Measurements from ENCODE around the gene THOC7. TPM values are rescaled to one million over a fixed set of nuclear protein-coding genes. Genes with fewer than 3 reads are reported as not detected.

THOC7 gene
- total RNA-seq, 2 donors from 2014 or later = 24.4 to 55.9 TPM

DNA sequence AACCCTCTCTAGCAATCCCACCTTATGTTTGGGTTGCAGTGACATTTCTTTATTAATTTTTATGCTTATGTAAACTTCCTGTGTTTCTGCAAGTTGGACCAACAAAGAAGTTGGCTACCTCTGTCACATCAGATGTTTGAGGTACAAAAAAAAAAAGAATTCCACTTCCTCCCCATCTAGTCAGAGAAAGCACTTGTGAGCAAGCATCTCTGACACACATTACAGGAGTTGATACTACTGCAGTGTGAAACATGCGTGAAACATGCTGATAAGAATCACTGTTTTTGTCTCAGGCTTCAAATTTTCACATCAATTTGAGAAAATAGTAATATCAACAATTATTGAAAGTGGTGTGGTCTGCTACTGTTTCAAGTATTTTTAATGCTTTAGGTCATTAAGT, 47.3 kb upstream of the THOC7 start:
- H3K4me1 ChIP-seq (replicated peaks) = peaks cover 3% of the 10 kb centered on the region
- intact Hi-C loops (cut with DNase I) = loop anchor here (5.0 kb wide), 2 partner anchors 51 to 81 kb away; no protein-coding TSS in a partner anchor
- TF ChIP-seq POLR2AphosphoS5 (IDR thresholded peaks at IDR 0.05) = no peak
- TF ChIP-seq POLR2A (IDR thresholded peaks at IDR 0.05) = no peak
- TF ChIP-seq, protein P1, sequence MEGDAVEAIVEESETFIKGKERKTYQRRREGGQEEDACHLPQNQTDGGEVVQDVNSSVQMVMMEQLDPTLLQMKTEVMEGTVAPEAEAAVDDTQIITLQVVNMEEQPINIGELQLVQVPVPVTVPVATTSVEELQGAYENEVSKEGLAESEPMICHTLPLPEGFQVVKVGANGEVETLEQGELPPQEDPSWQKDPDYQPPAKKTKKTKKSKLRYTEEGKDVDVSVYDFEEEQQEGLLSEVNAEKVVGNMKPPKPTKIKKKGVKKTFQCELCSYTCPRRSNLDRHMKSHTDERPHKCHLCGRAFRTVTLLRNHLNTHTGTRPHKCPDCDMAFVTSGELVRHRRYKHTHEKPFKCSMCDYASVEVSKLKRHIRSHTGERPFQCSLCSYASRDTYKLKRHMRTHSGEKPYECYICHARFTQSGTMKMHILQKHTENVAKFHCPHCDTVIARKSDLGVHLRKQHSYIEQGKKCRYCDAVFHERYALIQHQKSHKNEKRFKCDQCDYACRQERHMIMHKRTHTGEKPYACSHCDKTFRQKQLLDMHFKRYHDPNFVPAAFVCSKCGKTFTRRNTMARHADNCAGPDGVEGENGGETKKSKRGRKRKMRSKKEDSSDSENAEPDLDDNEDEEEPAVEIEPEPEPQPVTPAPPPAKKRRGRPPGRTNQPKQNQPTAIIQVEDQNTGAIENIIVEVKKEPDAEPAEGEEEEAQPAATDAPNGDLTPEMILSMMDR (IDR thresholded peaks at IDR 0.05) = no peak

DNA sequence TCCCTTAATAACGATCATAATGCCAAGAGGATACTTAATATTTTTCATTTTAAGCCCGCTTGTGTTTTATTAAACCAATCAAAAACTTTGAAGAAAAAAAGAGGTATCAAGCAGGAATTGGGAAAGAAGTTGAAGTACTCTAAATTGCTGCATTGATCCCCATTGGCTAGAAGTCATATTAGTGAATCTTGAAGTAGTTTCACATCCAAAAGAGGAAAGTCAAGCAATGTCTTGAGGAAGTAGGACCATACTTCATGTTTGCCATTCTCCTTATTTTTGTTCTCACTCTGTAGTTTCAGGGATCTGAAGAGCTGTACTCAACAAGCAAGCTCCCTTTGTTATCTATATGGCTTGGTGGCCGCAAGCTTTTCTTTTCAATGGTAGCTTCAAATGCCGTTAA, 46.4 kb upstream of the THOC7 start:
- Histone ChIP-seq H3K4me3 (no peak overlapping the region), H3K27ac (no peak overlapping the region), H3K4me1 (replicated peaks) (peaks cover 3% of the 10 kb centered on the region), H3K36me3 (no peaks in the 10 kb centered on the region), H3K27me3 (replicated peaks; ENCODE audit: insufficient read depth) (no peaks in the 10 kb centered on the region), H3K9me3 (no peaks in the 10 kb centered on the region)
- intact Hi-C loops (cut with DNase I) = loop anchor here (5.0 kb wide), 2 partner anchors 52 to 82 kb away; no protein-coding TSS in a partner anchor
- 91% methylated on average over 4 of the region's 4 CpGs for WGBS
- no peak for TF ChIP-seq POLR2AphosphoS5 (IDR thresholded peaks at IDR 0.05)
- TF ChIP-seq, protein P1 (IDR thresholded peaks at IDR 0.05) = no peak
- no peak for DNase-seq (ENCODE audit: low spot score)

More for the DNA sequence above, 47.3 kb upstream of the THOC7 start:
- WGBS = 69% methylated on average over 1 of the region's 1 CpG
- no peaks in the 10 kb centered on the region for H3K36me3 ChIP-seq
- no peaks in the 10 kb centered on the region for H3K9me3 ChIP-seq
- peak overlapping the region in 1 of 2 donors; percentile 93 for H3K27ac ChIP-seq
- no peak overlapping the region for H3K4me3 ChIP-seq
- H3K27me3 ChIP-seq (replicated peaks; ENCODE audit: insufficient read depth) = no peaks in the 10 kb centered on the region
- DNase-seq (ENCODE audit: low spot score) = no peak

DNA sequence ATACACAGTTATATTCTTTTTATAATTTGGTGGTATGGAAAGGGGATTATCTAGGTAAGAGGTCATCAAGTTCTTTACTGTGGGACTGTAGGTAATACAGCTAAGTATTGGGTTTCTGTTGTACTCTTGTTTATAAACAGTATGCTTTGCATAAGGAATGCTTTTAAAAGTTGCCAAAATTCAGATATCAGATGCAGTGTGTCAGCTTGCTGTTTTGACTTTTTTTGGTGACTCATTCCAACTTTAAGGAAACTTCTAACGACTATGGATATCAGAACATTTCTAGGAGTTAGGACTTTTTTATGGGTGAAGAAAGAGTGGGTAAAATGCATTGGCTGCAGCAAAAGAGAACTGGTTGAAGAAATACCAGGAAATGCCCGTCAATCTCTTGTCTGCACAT, 45.8 kb upstream of the THOC7 start:
- H3K27me3 ChIP-seq (replicated peaks; ENCODE audit: insufficient read depth) = no peaks in the 10 kb centered on the region
- intact Hi-C loops (cut with DNase I) = no loop called here
- no peak overlapping the region for H3K4me3 ChIP-seq
- no peaks in the 10 kb centered on the region for H3K36me3 ChIP-seq
- H3K27ac ChIP-seq = no peak overlapping the region
- DNase-seq (ENCODE audit: low spot score) = no peak
- H3K9me3 ChIP-seq = no peaks in the 10 kb centered on the region
- H3K4me1 ChIP-seq (replicated peaks) = peaks cover 3% of the 10 kb centered on the region
- 80% methylated on average over 2 of the region's 2 CpGs for WGBS
- TF ChIP-seq, protein P1 (IDR thresholded peaks at IDR 0.05) = no peak
- no peak for TF ChIP-seq POLR2AphosphoS5 (IDR thresholded peaks at IDR 0.05)
- TF ChIP-seq POLR2A (IDR thresholded peaks at IDR 0.05) = no peak

DNA sequence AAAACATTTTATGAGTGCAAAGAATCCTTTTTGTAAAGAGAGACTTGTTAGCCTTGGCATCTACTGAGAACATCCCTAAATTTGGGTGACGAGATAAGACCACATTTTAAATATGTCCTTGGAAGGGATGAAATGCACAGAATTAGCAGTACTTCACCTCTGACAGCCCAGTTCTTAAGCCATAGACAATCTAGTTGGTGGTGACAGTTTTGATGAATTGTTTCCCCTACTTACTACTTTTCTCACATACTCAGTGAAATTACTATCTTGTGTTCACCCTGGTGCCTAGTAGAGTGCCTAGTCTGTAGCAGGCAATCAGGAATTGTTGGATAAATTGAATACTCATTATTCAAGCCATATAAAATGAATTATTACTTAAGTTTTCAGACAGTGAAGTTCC, 45.2 kb upstream of the THOC7 start:
- H3K4me3 ChIP-seq = no peak overlapping the region
- no peak for DNase-seq (ENCODE audit: low spot score)
- H3K4me1 ChIP-seq (replicated peaks) = peaks cover 3% of the 10 kb centered on the region
- 48% methylated on average over 1 of the region's 1 CpG for WGBS
- no peaks in the 10 kb centered on the region for H3K9me3 ChIP-seq
- intact Hi-C loops (cut with DNase I) = no loop called here
- no peaks in the 10 kb centered on the region for H3K36me3 ChIP-seq
- no peak overlapping the region for H3K27ac ChIP-seq
- TF ChIP-seq, protein P1 (IDR thresholded peaks at IDR 0.05) = no peak
- no peaks in the 10 kb centered on the region for H3K27me3 ChIP-seq (replicated peaks; ENCODE audit: insufficient read depth)

DNA sequence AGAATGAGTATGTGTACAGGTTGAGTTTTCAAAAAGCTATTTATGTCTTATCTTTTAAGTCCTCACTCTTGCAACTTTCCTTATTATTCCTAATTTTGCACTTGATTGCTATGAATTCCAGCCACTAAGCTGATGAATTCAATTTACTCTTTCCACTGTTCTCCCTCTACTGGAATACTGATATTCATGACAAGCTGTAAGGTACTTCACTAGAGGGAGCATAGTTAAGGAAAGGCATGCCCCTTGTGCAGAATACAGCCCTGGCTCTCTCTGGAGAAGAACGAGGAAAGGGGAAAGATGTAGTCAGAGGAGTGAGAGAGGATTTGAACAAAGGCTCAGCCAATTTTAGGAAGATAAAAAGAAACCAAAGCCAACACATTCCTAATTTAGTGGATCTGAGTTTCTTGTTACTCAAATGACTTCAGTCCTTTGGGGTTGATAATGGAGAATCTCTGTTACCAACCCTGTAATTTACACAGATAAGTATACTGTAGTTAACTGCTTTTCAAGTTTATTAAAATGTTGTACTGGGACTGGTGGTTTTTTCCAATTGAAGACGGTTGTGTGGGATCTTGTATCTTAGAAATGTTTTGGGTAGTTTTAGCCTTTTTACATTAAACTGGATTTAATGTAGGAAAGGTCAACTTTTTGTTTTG, 44.6 kb upstream of the THOC7 start:
- intact Hi-C loops (cut with DNase I) = no loop called here
- H3K36me3 ChIP-seq = no peaks in the 10 kb centered on the region
- H3K9me3 ChIP-seq = no peaks in the 10 kb centered on the region
- no peak overlapping the region for H3K27ac ChIP-seq
- WGBS = 37% methylated on average over 2 of the region's 2 CpGs
- TF ChIP-seq, protein P1 (IDR thresholded peaks at IDR 0.05) = peak in 1 of 4 experiments; percentile 9
- no peak for TF ChIP-seq POLR2AphosphoS5 (IDR thresholded peaks at IDR 0.05)
- TF ChIP-seq POLR2A (IDR thresholded peaks at IDR 0.05) = no peak
- H3K27me3 ChIP-seq (replicated peaks; ENCODE audit: insufficient read depth) = no peaks in the 10 kb centered on the region
- H3K4me3 ChIP-seq = no peak overlapping the region
- no peak for DNase-seq (ENCODE audit: low spot score)
- H3K4me1 ChIP-seq (replicated peaks) = peaks cover 1% of the 10 kb centered on the region
